Activated CD4-positive, alpha-beta T cell treated with anti-CD3 and anti-CD28 coated beads, Interleukin-2, amount 50 U/mL, for 4 hours (primary cell): ENCODE results near the gene ADAM33.

Experiments
- DNase-seq, 2 experiments: peaks; one replicate each; pipeline ENCODE4 v3.0.0-alpha.2; 2020

The ADAM33 gene

GRCh38 chr20:3663031-3663701, 18.6 kb downstream of the ADAM33 start, which contains the start of gene GFRA4:
Gene GFRA4, minus strand, starts transcription at chr20:3663399. Its CDS starts 0 bp downstream, at chr20:3663399.
- no peak for DNase-seq

- DNase-seq: no peak
These were observed 19.8 kb downstream of the ADAM33 start for GRCh38 chr20:3661814-3662665.

- no peak for DNase-seq
These were observed 20.6 kb downstream of the ADAM33 start for GRCh38 chr20:3661060-3661813.

GRCh38 chr20:3660262-3661059, 21.3 kb downstream of the ADAM33 start:
- no peak for DNase-seq

- DNase-seq: no peak
These were observed 22.1 kb downstream of the ADAM33 start for GRCh38 chr20:3659492-3660261.

GRCh38 chr20:3658716-3659491, 22.9 kb downstream of the ADAM33 start:
- DNase-seq: no peak

GRCh38 chr20:3658019-3658715, 23.6 kb downstream of the ADAM33 start:
- no peak for DNase-seq

GRCh38 chr20:3655131-3655405, 26.7 kb downstream of the ADAM33 start:
- no peak for DNase-seq

- no peak for DNase-seq
These were observed 27.3 kb downstream of the ADAM33 start for GRCh38 chr20:3654326-3655130.

- DNase-seq: no peak
These were observed 27.9 kb downstream of the ADAM33 start for GRCh38 chr20:3653921-3654320.

- no peak for DNase-seq
These were observed 28.9 kb downstream of the ADAM33 start for GRCh38 chr20:3652676-3653596.

GRCh38 chr20:3652221-3652620, 29.6 kb downstream of the ADAM33 start:
- DNase-seq: no peak

GRCh38 chr20:3651204-3651962, 30.4 kb downstream of the ADAM33 start:
- DNase-seq: no peak

GRCh38 chr20:3648951-3649350, 32.9 kb downstream of the ADAM33 start:
- DNase-seq: no peak

GRCh38 chr20:3647473-3647872, 34.3 kb downstream of the ADAM33 start:
- no peak for DNase-seq

GRCh38 chr20:3646651-3647050, 35.2 kb downstream of the ADAM33 start:
- no peak for DNase-seq

- no peak for DNase-seq
These were observed 35.8 kb downstream of the ADAM33 start for GRCh38 chr20:3646067-3646440.
